Stimulated activated memory B cell treated with anti-CD40 and anti-IgM and Interleukin-4, amounts not matched to agents 10 μg/mL and 1 μg/mL and 100 μg/mL, for 72 hours (primary cell): ENCODE measurements around the gene KDR.
A peak's percentile ranks its signal among the peaks of the same experiment; 100 is the strongest.

Experiments used
- ATAC-seq: fragments of 150-1000 bp; cut with Tn5 transposase; 2 replicates; pipeline ENCODE4 v1.10.0; 2021
- H3K27ac Mint-ChIP-seq: one replicate; pipeline ENCODE4 v1.8.0; 2022; ENCODE audit warnings: mild to moderate bottlenecking, mixed read lengths
- H3K27me3 Mint-ChIP-seq: one replicate; pipeline ENCODE4 v1.8.0; 2022; ENCODE audit warnings: mixed read lengths
- H3K36me3 Mint-ChIP-seq: one replicate; pipeline ENCODE4 v1.8.0; 2022; ENCODE audit warnings: mixed read lengths
- H3K4me1 Mint-ChIP-seq: one replicate; pipeline ENCODE4 v1.8.0; 2022; ENCODE audit warnings: mixed read lengths
- H3K4me3 Mint-ChIP-seq: one replicate; pipeline ENCODE4 v1.8.0; 2022; ENCODE audit warnings: mild to moderate bottlenecking, moderate library complexity, mixed read lengths
- H3K9me3 Mint-ChIP-seq: one replicate; pipeline ENCODE4 v1.8.0; 2022; ENCODE audit warnings: mixed read lengths

KDR gene

GRCh38 chr4:55125087-55125721 is at the start of gene KDR:
Gene KDR, minus strand, starts transcription at chr4:55125595. Its CDS starts 302 bp downstream, at chr4:55125293.
- H3K27me3 Mint-ChIP-seq = peaks cover 37% of the 10 kb centered on the region
- H3K9me3 Mint-ChIP-seq = no peaks in the 10 kb centered on the region
- no peaks in the 10 kb centered on the region for H3K36me3 Mint-ChIP-seq
- no peak within 1 kb of the TSS for H3K27ac Mint-ChIP-seq
- H3K4me3 Mint-ChIP-seq = peak within 1 kb of the TSS; percentile 3
- H3K4me1 Mint-ChIP-seq = no peaks in the 10 kb centered on the region
- peak; percentile 12 for ATAC-seq

GRCh38 chr4:55173580-55173979 is 48.2 kb upstream of the KDR start:
- Mint-ChIP-seq H3K9me3 (no peaks in the 10 kb centered on the region), H3K36me3 (no peaks in the 10 kb centered on the region), H3K4me1 (no peaks in the 10 kb centered on the region), H3K27me3 (no peaks in the 10 kb centered on the region), H3K4me3 (no peak overlapping the region), H3K27ac (no peak overlapping the region)
- no peak for ATAC-seq

GRCh38 chr4:55172694-55173287 is 47.4 kb upstream of the KDR start:
- Mint-ChIP-seq H3K4me1 (no peaks in the 10 kb centered on the region), H3K9me3 (no peaks in the 10 kb centered on the region), H3K36me3 (no peaks in the 10 kb centered on the region), H3K27ac (no peak overlapping the region), H3K4me3 (no peak overlapping the region), H3K27me3 (no peaks in the 10 kb centered on the region)
- ATAC-seq = no peak

- H3K4me1 Mint-ChIP-seq = no peaks in the 10 kb centered on the region
- no peaks in the 10 kb centered on the region for H3K36me3 Mint-ChIP-seq
- H3K4me3 Mint-ChIP-seq = no peak overlapping the region
- peaks cover 8% of the 10 kb centered on the region for H3K9me3 Mint-ChIP-seq
- H3K27ac Mint-ChIP-seq = no peak overlapping the region
- no peak for ATAC-seq
- H3K27me3 Mint-ChIP-seq = no peaks in the 10 kb centered on the region
These were observed 45.1 kb upstream of the KDR start for GRCh38 chr4:55170462-55170861.

GRCh38 chr4:55169352-55169961 is 44.1 kb upstream of the KDR start:
- Mint-ChIP-seq H3K27ac (no peak overlapping the region), H3K9me3 (peaks cover 9% of the 10 kb centered on the region), H3K27me3 (no peaks in the 10 kb centered on the region), H3K4me1 (no peaks in the 10 kb centered on the region), H3K36me3 (no peaks in the 10 kb centered on the region), H3K4me3 (no peak overlapping the region)
- no peak for ATAC-seq

GRCh38 chr4:55162396-55162795 is 37.0 kb upstream of the KDR start:
- H3K27ac Mint-ChIP-seq = no peak overlapping the region
- H3K4me3 Mint-ChIP-seq = no peak overlapping the region
- no peaks in the 10 kb centered on the region for H3K4me1 Mint-ChIP-seq
- H3K9me3 Mint-ChIP-seq = peaks cover 9% of the 10 kb centered on the region
- H3K27me3 Mint-ChIP-seq = peaks cover 12% of the 10 kb centered on the region
- no peak for ATAC-seq
- H3K36me3 Mint-ChIP-seq = no peaks in the 10 kb centered on the region

- Mint-ChIP-seq H3K27me3 (peaks cover 16% of the 10 kb centered on the region), H3K27ac (no peak overlapping the region), H3K36me3 (no peaks in the 10 kb centered on the region), H3K4me1 (no peaks in the 10 kb centered on the region), H3K9me3 (peaks cover 9% of the 10 kb centered on the region), H3K4me3 (no peak overlapping the region)
- ATAC-seq = no peak
These were observed 36.3 kb upstream of the KDR start for GRCh38 chr4:55161739-55162138.

- no peak for ATAC-seq
- H3K4me3 Mint-ChIP-seq = no peak overlapping the region
- no peaks in the 10 kb centered on the region for H3K4me1 Mint-ChIP-seq
- no peaks in the 10 kb centered on the region for H3K9me3 Mint-ChIP-seq
- no peaks in the 10 kb centered on the region for H3K36me3 Mint-ChIP-seq
- H3K27ac Mint-ChIP-seq = no peak overlapping the region
- H3K27me3 Mint-ChIP-seq = peaks cover 23% of the 10 kb centered on the region
These were observed 34.5 kb upstream of the KDR start for GRCh38 chr4:55159851-55160250.

- no peak overlapping the region for H3K27ac Mint-ChIP-seq
- no peak for ATAC-seq
- H3K36me3 Mint-ChIP-seq = no peaks in the 10 kb centered on the region
- no peaks in the 10 kb centered on the region for H3K4me1 Mint-ChIP-seq
- no peak overlapping the region for H3K4me3 Mint-ChIP-seq
- peaks cover 27% of the 10 kb centered on the region for H3K27me3 Mint-ChIP-seq
- no peaks in the 10 kb centered on the region for H3K9me3 Mint-ChIP-seq
These were observed 33.6 kb upstream of the KDR start for GRCh38 chr4:55158957-55159356.

GRCh38 chr4:55157559-55158277 is 32.3 kb upstream of the KDR start:
- Mint-ChIP-seq H3K27me3 (peaks cover 32% of the 10 kb centered on the region), H3K4me3 (no peak overlapping the region), H3K9me3 (no peaks in the 10 kb centered on the region), H3K27ac (no peak overlapping the region), H3K4me1 (no peaks in the 10 kb centered on the region), H3K36me3 (no peaks in the 10 kb centered on the region)
- ATAC-seq = no peak

GRCh38 chr4:55154933-55155332 is 29.5 kb upstream of the KDR start:
- H3K27ac Mint-ChIP-seq = no peak overlapping the region
- no peak for ATAC-seq
- no peak overlapping the region for H3K4me3 Mint-ChIP-seq
- peaks cover 37% of the 10 kb centered on the region for H3K27me3 Mint-ChIP-seq
- no peaks in the 10 kb centered on the region for H3K4me1 Mint-ChIP-seq
- peaks cover 3% of the 10 kb centered on the region for H3K9me3 Mint-ChIP-seq
- H3K36me3 Mint-ChIP-seq = no peaks in the 10 kb centered on the region

GRCh38 chr4:55154290-55154880 is 29.0 kb upstream of the KDR start:
- ATAC-seq = no peak
- peaks cover 3% of the 10 kb centered on the region for H3K9me3 Mint-ChIP-seq
- no peak overlapping the region for H3K27ac Mint-ChIP-seq
- no peak overlapping the region for H3K4me3 Mint-ChIP-seq
- H3K27me3 Mint-ChIP-seq = peaks cover 37% of the 10 kb centered on the region
- H3K4me1 Mint-ChIP-seq = no peaks in the 10 kb centered on the region
- H3K36me3 Mint-ChIP-seq = no peaks in the 10 kb centered on the region

GRCh38 chr4:55143858-55144257 is 18.5 kb upstream of the KDR start:
- Mint-ChIP-seq H3K27me3 (no peaks in the 10 kb centered on the region), H3K4me3 (no peak overlapping the region)
- ATAC-seq = no peak

GRCh38 chr4:55138367-55138766 is 13.0 kb upstream of the KDR start:
- Mint-ChIP-seq H3K27ac (no peak overlapping the region), H3K4me1 (no peaks in the 10 kb centered on the region), H3K9me3 (no peaks in the 10 kb centered on the region), H3K36me3 (no peaks in the 10 kb centered on the region), H3K4me3 (no peak overlapping the region), H3K27me3 (no peaks in the 10 kb centered on the region)
- no peak for ATAC-seq

More at GRCh38 chr4:55143858-55144257, 18.5 kb upstream of the KDR start:
- H3K9me3 Mint-ChIP-seq = peaks cover 3% of the 10 kb centered on the region
- H3K36me3 Mint-ChIP-seq = no peaks in the 10 kb centered on the region
- no peak overlapping the region for H3K27ac Mint-ChIP-seq
- H3K4me1 Mint-ChIP-seq = no peaks in the 10 kb centered on the region

- no peak overlapping the region for H3K27ac Mint-ChIP-seq
- ATAC-seq = no peak
- H3K4me1 Mint-ChIP-seq = no peaks in the 10 kb centered on the region
- no peak overlapping the region for H3K4me3 Mint-ChIP-seq
- H3K9me3 Mint-ChIP-seq = no peaks in the 10 kb centered on the region
- no peaks in the 10 kb centered on the region for H3K36me3 Mint-ChIP-seq
- no peaks in the 10 kb centered on the region for H3K27me3 Mint-ChIP-seq
These were observed 11.2 kb upstream of the KDR start for GRCh38 chr4:55136634-55137033.
